Hepatocyte (in vitro differentiated cells): Measurements from ENCODE around the gene LINGO3.

Source experiments
- CTCF ChIP-seq: fragments of 200-600 bp; sonication (generic); IDR thresholded peaks from 2 replicates; pipeline ENCODE4 v1.5.1; 2016; ENCODE audit warnings: antibody characterized with exemption, mild to moderate bottlenecking; ENCODE audit not compliant: poor library complexity
- EZH2 ChIP-seq: fragments of 200-600 bp; sonication (generic); IDR thresholded peaks from 2 replicates; pipeline ENCODE4 v1.6.1; 2016; ENCODE audit warnings: antibody characterized with exemption, mild to moderate bottlenecking, borderline replicate concordance

GRCh38 chr19:2268861-2269243 lies 39.1 kb downstream of the LINGO3 start:
- TF ChIP-seq CTCF (no peak), EZH2 (no peak)
